GM18517 (cell line): ENCODE data around the gene ZNF302.

Source experiments
- ATAC-seq: cut with Tn5 transposase; IDR thresholded peaks from one replicate; pipeline ENCODE4 v1.9.1; 2021; ENCODE audit warnings: mild to moderate bottlenecking, moderate library complexity; ENCODE audit not compliant: unreplicated experiment

The ZNF302 gene

GRCh38 chr19:34731964-34732363 lies 54.5 kb downstream of the ZNF302 start:
- ATAC-seq: no peak

- no peak for ATAC-seq
Measured at GRCh38 chr19:34732612-34733211, 55.2 kb downstream of the ZNF302 start.

- no peak for ATAC-seq
Measured at GRCh38 chr19:34733266-34733745, 55.8 kb downstream of the ZNF302 start.

GRCh38 chr19:34733746-34734536 lies 56.5 kb downstream of the ZNF302 start, which contains the start of gene ZNF181:
Gene ZNF181 (plus strand): TSS chr19:34734243. CDS start chr19:34735038, 795 bp downstream.
- ATAC-seq: peak; percentile 79

GRCh38 chr19:34734537-34735103 lies 57.1 kb downstream of the ZNF302 start:
- ATAC-seq: no peak
